DMS79 (cell line): ENCODE measurements around the gene SERTAD3.
A peak's percentile ranks its signal among the peaks of the same experiment; 100 is the strongest.
"Not testable (repeated sequence)": the region's sequence is repeated elsewhere in the genome, so short reads cannot be mapped to it uniquely, and the experiment has no call there.

Experiments
- DNase-seq: peaks from one replicate; lab custom pipeline; 2025; lab: John Stamatoyannopoulos, UW

Gene SERTAD3

GRCh38 chr19:40444000-40444824, at the start of gene SERTAD3:
SERTAD3 (minus strand) TSS chr19:40444335; CDS start chr19:40442080, 2,255 bp downstream.
- peak; percentile 83 for DNase-seq

- DNase-seq: no peak
Observed at GRCh38 chr19:40493778-40494177, 49.6 kb upstream of the SERTAD3 start.

- no peak for DNase-seq
Observed at GRCh38 chr19:40492274-40492673, 48.1 kb upstream of the SERTAD3 start.

- DNase-seq: no peak
Observed at GRCh38 chr19:40489882-40490230, 45.7 kb upstream of the SERTAD3 start.

- DNase-seq: no peak
Observed at GRCh38 chr19:40486017-40486416, 41.9 kb upstream of the SERTAD3 start.

GRCh38 chr19:40475878-40476644, 31.9 kb upstream of the SERTAD3 start:
- DNase-seq: not testable (repeated sequence)

GRCh38 chr19:40474737-40475136, 30.6 kb upstream of the SERTAD3 start:
- no peak for DNase-seq

GRCh38 chr19:40472516-40472915, 28.4 kb upstream of the SERTAD3 start:
- no peak for DNase-seq

- DNase-seq: no peak
Observed at GRCh38 chr19:40471111-40471510, 27.0 kb upstream of the SERTAD3 start.

GRCh38 chr19:40469011-40469410, 24.9 kb upstream of the SERTAD3 start:
- DNase-seq: no peak

GRCh38 chr19:40466985-40467734, 23.0 kb upstream of the SERTAD3 start, which contains the start of gene SPTBN4:
SPTBN4 (plus strand) TSS chr19:40467001; CDS start chr19:40472622, 5,621 bp downstream.
- DNase-seq: no peak

- DNase-seq: no peak
Observed at GRCh38 chr19:40466219-40466984, 22.3 kb upstream of the SERTAD3 start.

GRCh38 chr19:40465557-40466218, 21.6 kb upstream of the SERTAD3 start, which contains the start of gene BLVRB:
BLVRB (minus strand) TSS chr19:40465745; CDS start chr19:40465688, 57 bp downstream.
- peak; percentile 89 for DNase-seq

- no peak for DNase-seq
Observed at GRCh38 chr19:40465025-40465556, 21.0 kb upstream of the SERTAD3 start.

- peak; percentile 28 for DNase-seq
Observed at GRCh38 chr19:40464059-40465024, 20.2 kb upstream of the SERTAD3 start.

GRCh38 chr19:40463587-40464037, 19.5 kb upstream of the SERTAD3 start:
- not testable (repeated sequence) for DNase-seq

GRCh38 chr19:40461669-40462221, 17.6 kb upstream of the SERTAD3 start:
- DNase-seq: no peak

- no peak for DNase-seq
Observed at GRCh38 chr19:40460185-40460584, 16.1 kb upstream of the SERTAD3 start.

GRCh38 chr19:40458597-40458974, 14.5 kb upstream of the SERTAD3 start:
- no peak for DNase-seq
